Spleen (tissue), 7 donors: ENCODE data around the gene PITPNM1.

Experiments used
- CTCF ChIP-seq, 11 experiments: fragments of 200-600 bp in 7 of 11; fragments of 450-650 bp in 4 of 11; sonication (generic) in 4 of 11; IDR thresholded peaks in 8 of 11; conservative IDR thresholded peaks in 3 of 11; 1 replicate in 7 of 11; 2 replicates in 4 of 11; pipeline versions ENCODE4 v1.4.0 to v1.8.0; 2016 to 2021; ENCODE audit warnings: antibody characterized with exemption in 11 of 11, inconsistent platforms in 4 of 11, mild to moderate bottlenecking in 1 of 11
- POLR2A ChIP-seq, 3 donors: fragments of 450-650 bp; IDR thresholded peaks; one replicate each; pipeline ENCODE4 v1.5.1; 2017; ENCODE audit warnings: antibody characterized with exemption in 3 of 3, mild to moderate bottlenecking in 1 of 3
- donor health status: DM: no; HTN: no; CAD: no; lungs with moderate emphysema.
- donor health status: DM: no; HTN: no; CAD: no.
- donor health status: DM: no; HTN: no; CAD: no.

GRCh38 chr11:67450796-67451657, 54.1 kb downstream of the PITPNM1 start:
- no peak for TF ChIP-seq POLR2A (IDR thresholded peaks at IDR 0.05)
- no peak for TF ChIP-seq CTCF (IDR thresholded peaks at IDR 0.05 in 8 of 11, conservative IDR thresholded peaks at IDR 0.05 in 3 of 11)
